ENCODE results near the gene PSMG3. TPM values are rescaled to one million over a fixed set of nuclear protein-coding genes. Genes with fewer than 3 reads are reported as not detected.
"Not testable (repeated sequence)": the region's sequence is repeated elsewhere in the genome, so short reads cannot be mapped to it uniquely, and the experiment has no call there.

The PSMG3 gene
- total RNA-seq, 4 donors from 2014 or later: 38.2 to 73.2 (median 60.7) TPM

DNA sequence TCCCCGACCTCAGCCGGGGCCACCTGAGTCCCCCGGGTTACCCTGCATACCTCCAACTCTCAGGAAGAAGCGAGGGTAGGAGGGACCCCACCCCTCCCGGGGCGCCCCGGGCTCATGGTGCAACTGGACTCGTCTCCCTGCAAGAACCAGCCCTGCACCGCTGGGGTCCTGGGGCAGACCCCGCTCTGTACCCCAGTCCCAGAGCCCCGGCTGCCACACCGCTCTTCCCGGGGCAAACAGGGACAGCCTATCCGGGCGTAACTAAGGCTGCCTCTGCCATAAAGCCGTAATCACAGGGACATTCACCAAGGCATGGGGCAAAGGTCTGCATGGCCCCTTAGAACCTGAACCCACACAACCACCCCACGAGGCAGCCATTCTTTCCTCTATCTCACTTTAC lies 46.0 kb downstream of the PSMG3 start:
- TF ChIP-seq POLR2A (IDR thresholded peaks at IDR 0.05): no peak
- TF ChIP-seq, protein P1, sequence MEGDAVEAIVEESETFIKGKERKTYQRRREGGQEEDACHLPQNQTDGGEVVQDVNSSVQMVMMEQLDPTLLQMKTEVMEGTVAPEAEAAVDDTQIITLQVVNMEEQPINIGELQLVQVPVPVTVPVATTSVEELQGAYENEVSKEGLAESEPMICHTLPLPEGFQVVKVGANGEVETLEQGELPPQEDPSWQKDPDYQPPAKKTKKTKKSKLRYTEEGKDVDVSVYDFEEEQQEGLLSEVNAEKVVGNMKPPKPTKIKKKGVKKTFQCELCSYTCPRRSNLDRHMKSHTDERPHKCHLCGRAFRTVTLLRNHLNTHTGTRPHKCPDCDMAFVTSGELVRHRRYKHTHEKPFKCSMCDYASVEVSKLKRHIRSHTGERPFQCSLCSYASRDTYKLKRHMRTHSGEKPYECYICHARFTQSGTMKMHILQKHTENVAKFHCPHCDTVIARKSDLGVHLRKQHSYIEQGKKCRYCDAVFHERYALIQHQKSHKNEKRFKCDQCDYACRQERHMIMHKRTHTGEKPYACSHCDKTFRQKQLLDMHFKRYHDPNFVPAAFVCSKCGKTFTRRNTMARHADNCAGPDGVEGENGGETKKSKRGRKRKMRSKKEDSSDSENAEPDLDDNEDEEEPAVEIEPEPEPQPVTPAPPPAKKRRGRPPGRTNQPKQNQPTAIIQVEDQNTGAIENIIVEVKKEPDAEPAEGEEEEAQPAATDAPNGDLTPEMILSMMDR (IDR thresholded peaks at IDR 0.05): no peak

DNA sequence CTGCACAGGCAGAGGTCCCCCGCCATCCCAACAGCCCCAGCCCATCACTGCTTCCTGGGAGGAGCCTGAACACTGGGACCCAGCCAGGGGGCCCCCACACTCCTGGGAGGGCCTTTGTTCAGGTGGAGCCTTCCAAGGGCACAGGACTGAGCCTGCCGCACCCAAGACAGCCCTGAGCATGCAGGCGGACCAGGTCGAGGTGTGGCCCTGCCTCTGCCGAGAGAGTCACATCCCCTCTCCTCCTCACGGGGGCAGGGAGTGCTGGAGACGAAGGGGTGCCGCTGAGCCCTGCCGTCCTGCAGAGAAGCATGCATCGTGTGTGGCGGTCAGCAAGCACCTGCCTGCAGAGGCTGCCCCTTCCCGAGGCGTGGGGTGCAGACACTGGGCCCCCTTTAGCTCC lies 46.6 kb downstream of the PSMG3 start:
- TF ChIP-seq, protein P1 (IDR thresholded peaks at IDR 0.05): no peak
- TF ChIP-seq POLR2A (IDR thresholded peaks at IDR 0.05): no peak
- 17 to 27% methylated on average over 12 to 13 of the region's 13 CpGs for WGBS, 2 donors
- intact Hi-C loops (cut with DNase I; ENCODE audit: low total_unique reads): no loop called here
- no peak overlapping the region for H3K4me3 ChIP-seq (ENCODE audit: low read depth, poor library complexity, severe bottlenecking)
- DNase-seq (ENCODE audit: low spot score in 2 of 2): no peak

More for the DNA sequence above, 46.0 kb downstream of the PSMG3 start:
- no peak overlapping the region for H3K4me3 ChIP-seq (ENCODE audit: low read depth, poor library complexity, severe bottlenecking)
- intact Hi-C loops (cut with DNase I; ENCODE audit: low total_unique reads): no loop called here
- DNase-seq (ENCODE audit: low spot score in 2 of 2): no peak
- WGBS, 2 donors: 70 to 83% methylated on average over 10 to 16 of the region's 17 CpGs

DNA sequence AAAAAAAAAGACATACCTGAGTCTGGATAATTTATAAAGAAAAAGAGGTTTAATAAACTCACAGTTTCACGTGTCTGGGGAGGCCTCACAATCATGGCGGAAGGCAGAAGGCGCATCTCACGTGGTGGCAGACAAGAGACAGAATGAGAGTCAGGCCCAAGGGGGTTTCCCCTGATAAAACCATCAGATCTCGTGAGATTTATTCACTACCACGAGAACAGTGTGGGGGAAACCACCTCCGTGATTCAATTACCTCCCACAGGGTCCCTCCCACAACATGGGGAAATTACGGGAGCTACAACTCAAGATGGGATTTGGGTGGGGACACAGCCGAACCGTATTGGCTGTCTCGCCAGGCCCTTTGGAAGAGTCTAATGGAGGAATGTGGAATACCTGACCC lies 48.4 kb downstream of the PSMG3 start:
- no peak overlapping the region for H3K4me3 ChIP-seq (ENCODE audit: low read depth, poor library complexity, severe bottlenecking)
- intact Hi-C loops (cut with DNase I; ENCODE audit: low total_unique reads): no loop called here
- WGBS, 2 donors: 79 to 82% methylated on average over 11 of the region's 11 CpGs
- DNase-seq (ENCODE audit: low spot score in 2 of 2): no peak
- TF ChIP-seq, protein P1 (IDR thresholded peaks at IDR 0.05): no peak

DNA sequence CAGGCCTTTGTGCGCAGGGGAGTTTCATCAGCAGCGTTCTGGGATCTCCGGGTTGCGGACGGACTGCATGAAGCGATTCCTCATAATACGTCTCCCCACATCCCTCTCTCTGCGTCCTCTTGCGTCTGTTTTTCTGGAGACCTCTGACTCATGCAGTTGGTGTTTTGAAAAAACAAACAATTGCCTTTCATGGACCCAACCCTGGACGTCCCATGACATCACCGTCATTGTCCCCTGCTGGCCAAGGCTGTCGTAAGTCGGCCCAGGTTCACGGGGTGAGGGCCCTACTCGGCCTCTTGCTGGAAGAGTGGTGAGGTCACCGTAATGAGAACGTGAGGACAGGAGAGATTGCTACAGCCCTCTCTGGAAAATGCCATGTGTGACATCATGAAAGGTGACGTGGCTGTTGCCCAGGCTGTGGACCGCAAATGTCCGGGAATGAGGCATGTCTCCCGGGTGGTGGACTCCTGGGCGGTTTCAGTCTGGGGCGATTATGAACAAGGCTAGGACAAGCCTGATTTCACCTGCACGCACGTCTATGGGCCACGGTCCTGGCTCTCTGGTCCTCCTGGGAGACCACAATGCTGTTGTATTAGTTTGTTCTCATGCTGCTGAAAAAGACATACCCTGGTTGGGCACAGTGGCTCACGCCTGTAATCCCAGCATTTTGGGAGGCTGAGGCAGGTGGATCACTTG lies 49.1 kb downstream of the PSMG3 start:
- WGBS, 2 donors: 80 to 89% methylated on average over 25 to 27 of the region's 27 CpGs
- TF ChIP-seq, protein P1 (IDR thresholded peaks at IDR 0.05): no peak
- TF ChIP-seq POLR2A (IDR thresholded peaks at IDR 0.05): no peak
- no peak overlapping the region for H3K4me3 ChIP-seq (ENCODE audit: low read depth, poor library complexity, severe bottlenecking)
- intact Hi-C loops (cut with DNase I; ENCODE audit: low total_unique reads): no loop called here
- DNase-seq (ENCODE audit: low spot score in 2 of 2): no peak

DNA sequence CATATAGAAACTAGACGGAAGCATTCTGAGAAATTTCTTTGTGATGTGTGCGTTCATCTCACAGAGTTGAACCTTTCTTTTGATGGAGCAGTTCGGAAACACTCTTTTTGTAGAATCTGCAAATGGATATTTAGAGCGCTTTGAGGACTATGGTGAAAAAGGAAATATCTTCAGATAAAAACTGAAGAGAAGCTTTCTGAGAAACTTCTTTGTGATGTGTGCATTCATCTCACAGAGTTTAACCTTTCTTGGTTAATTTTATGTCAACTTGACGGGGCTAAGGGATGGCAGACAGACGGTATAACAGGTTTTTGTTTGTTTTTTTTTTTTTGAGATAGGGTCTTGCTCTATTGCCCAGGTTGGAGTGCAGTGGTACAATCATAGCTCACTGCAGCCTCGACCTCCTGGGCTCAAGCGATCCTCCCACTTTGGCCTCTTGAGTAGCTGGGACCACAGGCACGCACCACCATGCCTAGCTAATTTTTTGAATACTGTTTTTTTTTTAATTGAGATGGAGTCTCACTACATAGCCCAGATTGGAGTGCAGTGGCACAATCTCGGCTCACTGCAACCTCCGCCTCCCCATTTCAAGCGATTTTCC lies 50.4 kb downstream of the PSMG3 start:
- H3K4me3 ChIP-seq (ENCODE audit: low read depth, poor library complexity, severe bottlenecking); intact Hi-C loops (cut with DNase I; ENCODE audit: low total_unique reads); DNase-seq (ENCODE audit: low spot score in 2 of 2): not testable (repeated sequence)
- WGBS, 2 donors: 90 to 91% methylated on average over 12 of the region's 12 CpGs

Other genes with a start within 250 kb of the PSMG3 start
- 10 to 100 TPM; 10.4 to 17.0 (median 14.0) TPM for gene MICALL2, start 110.6 kb downstream of the PSMG3 start, total RNA-seq
- gene INTS1, start 65.6 kb downstream of the PSMG3 start, total RNA-seq: 10 to 100 TPM; 45.9 to 70.6 (median 60.3) TPM
- 10 to 100 TPM; 47.7 to 72.8 (median 52.3) TPM for gene MAFK, start 39.3 kb downstream of the PSMG3 start, total RNA-seq
- 100 to 1,000 TPM in 3 of 4 donors, 10 to 100 TPM in 1; 70.5 to 177 (median 119) TPM for gene TMEM184A, start 13.8 kb downstream of the PSMG3 start, total RNA-seq
- gene ELFN1, start 100.2 kb upstream of the PSMG3 start, total RNA-seq: 1 to 10 TPM; 1.2 to 2.6 (median 1.8) TPM